ENCODE measurements around the gene OR2W1. TPM values are rescaled to one million over a fixed set of nuclear protein-coding genes. Genes with fewer than 3 reads are reported as not detected.

The OR2W1 gene
- total RNA-seq, 3 donors from 2014 or later: not detected

- no peak overlapping the region for H3K4me3 ChIP-seq
- no peaks in the 10 kb centered on the region for H3K36me3 ChIP-seq
- no peaks in the 10 kb centered on the region for H3K9me3 ChIP-seq
- H3K27me3 ChIP-seq: peaks cover 0 to 27% of the 10 kb centered on the region in 2 donors
- no peaks in the 10 kb centered on the region for H3K4me1 ChIP-seq
- intact Hi-C loops (cut with DNase I; ENCODE audit: low total_unique reads): no loop called here
- no peak for DNase-seq (ENCODE audit: low spot score in 2 of 2)
- no peak overlapping the region for H3K27ac ChIP-seq
- TF ChIP-seq, protein P1, sequence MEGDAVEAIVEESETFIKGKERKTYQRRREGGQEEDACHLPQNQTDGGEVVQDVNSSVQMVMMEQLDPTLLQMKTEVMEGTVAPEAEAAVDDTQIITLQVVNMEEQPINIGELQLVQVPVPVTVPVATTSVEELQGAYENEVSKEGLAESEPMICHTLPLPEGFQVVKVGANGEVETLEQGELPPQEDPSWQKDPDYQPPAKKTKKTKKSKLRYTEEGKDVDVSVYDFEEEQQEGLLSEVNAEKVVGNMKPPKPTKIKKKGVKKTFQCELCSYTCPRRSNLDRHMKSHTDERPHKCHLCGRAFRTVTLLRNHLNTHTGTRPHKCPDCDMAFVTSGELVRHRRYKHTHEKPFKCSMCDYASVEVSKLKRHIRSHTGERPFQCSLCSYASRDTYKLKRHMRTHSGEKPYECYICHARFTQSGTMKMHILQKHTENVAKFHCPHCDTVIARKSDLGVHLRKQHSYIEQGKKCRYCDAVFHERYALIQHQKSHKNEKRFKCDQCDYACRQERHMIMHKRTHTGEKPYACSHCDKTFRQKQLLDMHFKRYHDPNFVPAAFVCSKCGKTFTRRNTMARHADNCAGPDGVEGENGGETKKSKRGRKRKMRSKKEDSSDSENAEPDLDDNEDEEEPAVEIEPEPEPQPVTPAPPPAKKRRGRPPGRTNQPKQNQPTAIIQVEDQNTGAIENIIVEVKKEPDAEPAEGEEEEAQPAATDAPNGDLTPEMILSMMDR (IDR thresholded peaks at IDR 0.05): no peak
- TF ChIP-seq POLR2A (IDR thresholded peaks at IDR 0.05): no peak
- TF ChIP-seq POLR2AphosphoS5 (IDR thresholded peaks at IDR 0.05): no peak
Measured at GRCh38 chr6:29025927-29026585, 18.9 kb downstream of the OR2W1 start.

GRCh38 chr6:29021434-29021833 is 23.5 kb downstream of the OR2W1 start:
- no peak for DNase-seq (ENCODE audit: low spot score in 2 of 2)
- Histone ChIP-seq H3K9me3 (no peaks in the 10 kb centered on the region), H3K4me3 (no peak overlapping the region), H3K27me3 (peaks cover 0 to 21% of the 10 kb centered on the region in 2 donors), H3K4me1 (no peaks in the 10 kb centered on the region), H3K27ac (no peak overlapping the region), H3K36me3 (no peaks in the 10 kb centered on the region)
- TF ChIP-seq POLR2A (IDR thresholded peaks at IDR 0.05) (no peak), POLR2AphosphoS5 (IDR thresholded peaks at IDR 0.05) (no peak)
- TF ChIP-seq, protein P1 (IDR thresholded peaks at IDR 0.05): no peak
- intact Hi-C loops (cut with DNase I; ENCODE audit: low total_unique reads): no loop called here

GRCh38 chr6:29019629-29020028 is 25.3 kb downstream of the OR2W1 start:
- no peak for TF ChIP-seq POLR2AphosphoS5 (IDR thresholded peaks at IDR 0.05)
- TF ChIP-seq, protein P1 (IDR thresholded peaks at IDR 0.05): no peak
- TF ChIP-seq POLR2A (IDR thresholded peaks at IDR 0.05): no peak
- Histone ChIP-seq H3K27me3 (peaks cover 0 to 21% of the 10 kb centered on the region in 2 donors), H3K27ac (no peak overlapping the region), H3K4me1 (no peaks in the 10 kb centered on the region), H3K9me3 (no peaks in the 10 kb centered on the region), H3K4me3 (no peak overlapping the region), H3K36me3 (no peaks in the 10 kb centered on the region)
- intact Hi-C loops (cut with DNase I; ENCODE audit: low total_unique reads): loop anchor here (5.0 to 10.0 kb wide), 2 partner anchors 175 to 332 kb away; no protein-coding TSS in a partner anchor
- DNase-seq (ENCODE audit: low spot score in 2 of 2): no peak

GRCh38 chr6:29017428-29017802 is 27.6 kb downstream of the OR2W1 start:
- Histone ChIP-seq H3K4me1 (no peaks in the 10 kb centered on the region), H3K27ac (no peak overlapping the region), H3K4me3 (no peak overlapping the region), H3K27me3 (peaks cover 0 to 18% of the 10 kb centered on the region in 2 donors), H3K36me3 (no peaks in the 10 kb centered on the region), H3K9me3 (no peaks in the 10 kb centered on the region)
- intact Hi-C loops (cut with DNase I; ENCODE audit: low total_unique reads): loop anchor here (5.0 to 10.0 kb wide), 2 partner anchors 173 to 330 kb away; no protein-coding TSS in a partner anchor
- DNase-seq (ENCODE audit: low spot score in 2 of 2): no peak
- TF ChIP-seq POLR2A (IDR thresholded peaks at IDR 0.05) (no peak), POLR2AphosphoS5 (IDR thresholded peaks at IDR 0.05) (no peak)
- TF ChIP-seq, protein P1 (IDR thresholded peaks at IDR 0.05): no peak
